Glutamatergic neuron (in vitro differentiated cells): ENCODE data around the gene SH3BP1. TPM values are rescaled to one million over a fixed set of nuclear protein-coding genes. Genes with fewer than 3 reads are reported as not detected.

Experiments used
- DNase-seq: peaks from one replicate; pipeline ENCODE4 v3.0.0; 2022
- H3K27ac Mint-ChIP-seq: one replicate; pipeline ENCODE4 v1.8.0; 2020; ENCODE audit warnings: mild to moderate bottlenecking, mixed read lengths, inconsistent platforms; ENCODE audit not compliant: unreplicated experiment
- H3K27me3 Mint-ChIP-seq: one replicate; pipeline ENCODE4 v1.8.0; 2020; ENCODE audit warnings: mild to moderate bottlenecking, moderate library complexity, mixed read lengths, inconsistent platforms; ENCODE audit not compliant: unreplicated experiment
- H3K36me3 Mint-ChIP-seq: one replicate; pipeline ENCODE4 v1.8.0; 2020; ENCODE audit warnings: mild to moderate bottlenecking, mixed read lengths, inconsistent platforms; ENCODE audit not compliant: unreplicated experiment
- H3K4me1 Mint-ChIP-seq: one replicate; pipeline ENCODE4 v1.8.0; 2020; ENCODE audit warnings: mild to moderate bottlenecking, low read depth, mixed read lengths, inconsistent platforms; ENCODE audit not compliant: unreplicated experiment
- H3K4me3 Mint-ChIP-seq: one replicate; pipeline ENCODE4 v1.8.0; 2020; ENCODE audit warnings: mild to moderate bottlenecking, mixed read lengths, inconsistent platforms; ENCODE audit not compliant: unreplicated experiment
- H3K9me3 Mint-ChIP-seq: one replicate; pipeline ENCODE4 v1.8.0; 2020; ENCODE audit warnings: mild to moderate bottlenecking, moderate library complexity, mixed read lengths, inconsistent platforms; ENCODE audit not compliant: unreplicated experiment
- total RNA-seq: library from RNA; stranded (reverse); fragmentation: NEBNext Ultra II Directional; extraction: Animal tissue kit (Norgen Biotek cat#: 25700); gene quantifications from one replicate; pipeline ENCODE4 v1.2.1, GENCODE V29; 2021; ENCODE audit not compliant: unreplicated experiment
- TF ChIP-seq, protein P1 (sequence below): fragments of 200-600 bp; sonication (generic); IDR thresholded peaks from one replicate; pipeline ENCODE4 v1.5.0; 2021; ENCODE audit not compliant: partially characterized antibody, unreplicated experiment

The SH3BP1 gene
- total RNA-seq, 1 donor from 2014 or later = 12.7 TPM

DNA sequence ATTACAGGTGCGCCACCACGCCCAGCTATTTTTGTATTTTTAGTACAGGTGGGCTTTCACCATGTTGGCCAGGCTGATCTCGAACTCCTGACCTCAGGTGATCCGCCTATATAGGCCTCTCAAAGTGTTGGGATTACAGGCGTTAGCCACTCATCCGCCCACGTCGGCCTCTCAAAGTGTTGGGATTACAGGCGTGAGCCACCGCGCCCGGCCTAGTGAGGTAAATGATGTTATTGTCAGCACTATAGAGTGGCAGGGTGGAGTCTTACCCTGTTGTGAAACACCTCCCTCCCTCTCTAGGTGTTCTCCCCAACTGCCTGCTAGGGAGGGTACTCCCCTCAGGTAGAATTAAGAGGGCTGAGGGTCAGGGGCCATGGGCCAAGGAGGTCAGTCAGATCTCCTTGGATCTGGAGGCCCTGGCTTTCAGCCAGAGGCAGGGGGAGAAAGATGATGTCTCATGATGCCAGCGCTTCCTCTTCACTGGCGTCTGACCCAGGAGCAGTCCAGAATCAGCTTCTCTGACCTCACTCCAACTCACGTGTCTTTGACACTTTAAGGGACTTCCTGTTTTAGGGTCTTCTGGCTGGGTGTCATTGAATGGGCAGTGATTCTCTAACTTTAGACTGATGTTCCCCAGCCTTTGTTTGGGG lies 28.9 kb upstream of the SH3BP1 start:
- TF ChIP-seq, protein P1, sequence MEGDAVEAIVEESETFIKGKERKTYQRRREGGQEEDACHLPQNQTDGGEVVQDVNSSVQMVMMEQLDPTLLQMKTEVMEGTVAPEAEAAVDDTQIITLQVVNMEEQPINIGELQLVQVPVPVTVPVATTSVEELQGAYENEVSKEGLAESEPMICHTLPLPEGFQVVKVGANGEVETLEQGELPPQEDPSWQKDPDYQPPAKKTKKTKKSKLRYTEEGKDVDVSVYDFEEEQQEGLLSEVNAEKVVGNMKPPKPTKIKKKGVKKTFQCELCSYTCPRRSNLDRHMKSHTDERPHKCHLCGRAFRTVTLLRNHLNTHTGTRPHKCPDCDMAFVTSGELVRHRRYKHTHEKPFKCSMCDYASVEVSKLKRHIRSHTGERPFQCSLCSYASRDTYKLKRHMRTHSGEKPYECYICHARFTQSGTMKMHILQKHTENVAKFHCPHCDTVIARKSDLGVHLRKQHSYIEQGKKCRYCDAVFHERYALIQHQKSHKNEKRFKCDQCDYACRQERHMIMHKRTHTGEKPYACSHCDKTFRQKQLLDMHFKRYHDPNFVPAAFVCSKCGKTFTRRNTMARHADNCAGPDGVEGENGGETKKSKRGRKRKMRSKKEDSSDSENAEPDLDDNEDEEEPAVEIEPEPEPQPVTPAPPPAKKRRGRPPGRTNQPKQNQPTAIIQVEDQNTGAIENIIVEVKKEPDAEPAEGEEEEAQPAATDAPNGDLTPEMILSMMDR = no peak
- peak overlapping the region; percentile 89 for H3K27ac Mint-ChIP-seq

DNA sequence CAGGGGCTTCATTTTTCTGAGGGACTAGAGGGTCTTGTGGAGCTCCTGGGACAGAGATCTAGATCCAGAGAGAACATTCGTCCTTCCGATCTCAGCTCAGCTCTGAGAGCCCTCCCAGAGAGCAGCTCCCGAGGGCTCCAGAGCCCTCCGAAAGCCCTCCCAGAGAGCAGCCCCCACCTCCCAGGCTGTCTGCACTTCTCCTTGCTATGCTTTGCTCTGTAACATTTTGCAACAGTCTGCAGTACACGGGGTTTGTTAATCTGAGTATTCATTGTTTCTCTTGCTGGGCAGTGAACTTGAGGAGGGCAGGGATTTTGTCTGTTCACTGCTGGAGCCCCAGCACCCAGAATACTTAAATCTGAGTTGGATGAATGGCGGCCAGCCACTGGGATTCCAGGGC lies 28.3 kb upstream of the SH3BP1 start:
- TF ChIP-seq, protein P1 = no peak
- peaks cover 11% of the 10 kb centered on the region for H3K27me3 Mint-ChIP-seq
- H3K36me3 Mint-ChIP-seq = no peaks in the 10 kb centered on the region
- no peak for DNase-seq
- peak overlapping the region; percentile 55 for H3K4me3 Mint-ChIP-seq
- peaks cover 7% of the 10 kb centered on the region for H3K4me1 Mint-ChIP-seq
- H3K9me3 Mint-ChIP-seq = peaks cover 8% of the 10 kb centered on the region
- peak overlapping the region; percentile 89 for H3K27ac Mint-ChIP-seq

More for the DNA sequence above, 28.9 kb upstream of the SH3BP1 start:
- Mint-ChIP-seq H3K9me3 (peaks cover 8% of the 10 kb centered on the region), H3K27me3 (peaks cover 11% of the 10 kb centered on the region), H3K4me3 (peak overlapping the region; percentile 98), H3K4me1 (peaks cover 7% of the 10 kb centered on the region), H3K36me3 (no peaks in the 10 kb centered on the region)
- no peak for DNase-seq

DNA sequence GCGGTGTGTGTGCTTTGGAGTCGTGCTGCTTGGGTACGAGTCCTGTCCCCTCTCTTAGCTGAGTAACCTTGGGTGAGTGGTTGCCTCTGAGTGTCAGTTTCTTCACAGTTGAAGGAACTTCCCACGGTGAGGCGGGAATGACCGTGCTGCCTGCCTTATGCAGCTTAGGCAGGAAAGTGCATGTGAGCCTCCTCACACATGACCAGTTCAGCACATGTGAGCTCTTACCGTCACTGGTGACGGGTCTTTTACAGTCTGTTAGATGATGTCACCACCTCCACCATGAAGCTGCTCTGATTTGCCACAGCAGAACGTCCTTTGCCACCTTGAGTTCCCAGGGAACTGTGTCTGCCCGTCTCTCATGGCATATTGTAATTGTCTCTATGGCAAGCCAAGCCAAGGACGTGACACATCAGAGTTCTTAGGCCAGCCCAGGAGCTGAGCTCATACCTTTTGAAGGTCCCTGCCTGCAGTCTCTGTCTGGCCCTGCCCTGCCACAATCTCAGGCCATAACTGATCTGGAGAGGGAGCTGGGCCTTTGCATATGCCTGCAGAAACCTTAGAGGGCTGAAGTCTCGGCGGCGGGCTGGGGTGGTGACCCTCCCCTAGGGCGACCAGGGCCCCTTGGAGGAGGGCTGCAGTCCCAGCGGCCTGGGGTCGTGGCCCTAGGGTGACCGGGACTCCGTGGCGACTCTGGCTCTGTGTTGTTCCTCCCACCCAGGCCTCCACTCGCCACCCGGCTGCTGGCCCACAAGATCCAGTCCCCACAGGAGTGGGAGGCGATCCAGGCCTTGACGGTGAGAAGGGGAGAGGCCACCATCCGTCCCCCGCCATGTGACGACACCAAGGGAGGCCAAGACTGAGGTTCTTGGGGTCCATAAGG lies 23.0 kb upstream of the SH3BP1 start:
- DNase-seq = no peak
- no peaks in the 10 kb centered on the region for H3K36me3 Mint-ChIP-seq
- no peaks in the 10 kb centered on the region for H3K9me3 Mint-ChIP-seq
- peaks cover 2% of the 10 kb centered on the region for H3K27me3 Mint-ChIP-seq
- H3K27ac Mint-ChIP-seq = no peak overlapping the region
- no peak overlapping the region for H3K4me3 Mint-ChIP-seq
- no peaks in the 10 kb centered on the region for H3K4me1 Mint-ChIP-seq
- TF ChIP-seq, protein P1 = no peak

DNA sequence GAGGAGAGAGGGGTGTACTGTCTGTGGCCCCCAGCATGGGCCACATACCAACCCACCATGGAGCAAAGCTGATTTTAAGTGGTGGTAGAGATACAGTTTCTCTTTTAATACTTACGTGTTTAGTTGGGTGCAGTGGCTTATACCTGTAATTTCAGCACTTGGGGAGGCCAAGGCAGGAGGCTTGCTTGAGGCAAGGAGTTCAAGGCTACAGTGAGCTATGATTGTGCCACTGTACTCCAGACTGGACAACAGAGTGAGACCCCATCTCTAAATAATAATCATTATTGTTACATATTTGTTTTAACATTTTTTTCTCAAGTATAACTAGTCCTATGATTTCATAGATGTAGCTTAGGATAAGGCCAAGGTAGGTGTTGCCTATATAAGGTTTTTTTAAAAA lies 22.0 kb upstream of the SH3BP1 start:
- Mint-ChIP-seq H3K4me1 (no peaks in the 10 kb centered on the region), H3K9me3 (no peaks in the 10 kb centered on the region), H3K27me3 (peaks cover 2% of the 10 kb centered on the region), H3K27ac (no peak overlapping the region), H3K36me3 (no peaks in the 10 kb centered on the region), H3K4me3 (no peak overlapping the region)
- TF ChIP-seq, protein P1 = no peak
- no peak for DNase-seq

DNA sequence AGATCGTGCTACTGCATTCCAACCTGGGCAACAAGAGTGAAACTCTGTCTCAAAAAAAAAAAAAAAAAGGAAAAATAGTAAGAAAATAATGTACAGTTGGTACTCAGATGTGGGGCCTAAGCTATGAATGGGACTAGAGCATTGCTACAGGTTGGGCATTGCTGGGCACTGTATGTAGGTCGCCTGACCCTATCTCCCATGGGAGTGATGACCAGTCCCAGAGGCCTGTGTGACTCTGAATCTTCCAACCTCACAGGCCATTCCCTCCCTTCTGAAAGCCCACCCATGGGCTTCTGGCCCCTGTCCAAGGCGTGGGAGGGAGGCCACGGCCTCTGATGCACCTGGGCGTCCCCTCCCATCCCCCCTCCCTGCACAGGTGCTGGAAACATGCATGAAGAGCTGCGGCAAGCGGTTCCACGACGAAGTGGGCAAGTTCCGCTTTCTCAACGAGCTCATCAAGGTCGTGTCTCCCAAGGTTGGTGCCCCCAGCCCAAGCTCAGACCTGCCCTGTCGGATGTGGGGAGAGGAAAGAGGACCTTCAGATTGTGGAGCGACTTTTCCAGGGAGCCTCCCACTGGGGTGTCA lies 21.3 kb upstream of the SH3BP1 start:
- no peak overlapping the region for H3K27ac Mint-ChIP-seq
- no peaks in the 10 kb centered on the region for H3K4me1 Mint-ChIP-seq
- peaks cover 2% of the 10 kb centered on the region for H3K27me3 Mint-ChIP-seq

More for the DNA sequence above, 21.3 kb upstream of the SH3BP1 start:
- no peak for DNase-seq
- TF ChIP-seq, protein P1 = no peak
- Mint-ChIP-seq H3K9me3 (no peaks in the 10 kb centered on the region), H3K4me3 (no peak overlapping the region), H3K36me3 (no peaks in the 10 kb centered on the region)
